Measurements from ENCODE around the gene SPDYE18. TPM values are rescaled to one million over a fixed set of nuclear protein-coding genes. Genes with fewer than 3 reads are reported as not detected.
"Not testable (repeated sequence)": the region's sequence is repeated elsewhere in the genome, so short reads cannot be mapped to it uniquely, and the experiment has no call there.

The SPDYE18 gene
- total RNA-seq, 3 donors from 2014 or later (not counting 1 experiment from before 2014, with no cell fraction given): 2.3 to 3.7 TPM; not detected in 1

DNA sequence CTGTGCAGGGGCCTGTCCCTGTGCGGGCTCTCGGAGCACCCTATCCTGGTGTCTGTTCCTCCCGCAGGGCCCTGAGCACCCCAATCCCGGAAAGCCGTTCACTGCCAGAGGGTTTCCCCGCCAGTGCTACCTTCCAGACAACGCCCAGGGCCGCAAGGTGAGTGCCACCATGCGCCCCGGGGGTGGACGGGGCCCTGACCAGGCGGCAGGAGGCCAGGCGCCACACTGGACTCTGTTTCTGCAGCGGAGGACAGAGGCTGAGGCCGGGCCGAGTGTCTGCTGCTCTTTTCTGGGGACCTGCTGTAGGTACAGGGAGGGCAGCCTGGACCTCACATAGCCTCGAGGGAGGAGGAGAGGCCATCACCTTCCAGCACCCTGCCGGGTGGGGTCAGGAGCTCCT, 58.2 kb downstream of the SPDYE18 start:
- WGBS (ENCODE audit: insufficient coverage): 91% methylated on average over 7 of the region's 18 CpGs
- not testable (repeated sequence) for ATAC-seq

DNA sequence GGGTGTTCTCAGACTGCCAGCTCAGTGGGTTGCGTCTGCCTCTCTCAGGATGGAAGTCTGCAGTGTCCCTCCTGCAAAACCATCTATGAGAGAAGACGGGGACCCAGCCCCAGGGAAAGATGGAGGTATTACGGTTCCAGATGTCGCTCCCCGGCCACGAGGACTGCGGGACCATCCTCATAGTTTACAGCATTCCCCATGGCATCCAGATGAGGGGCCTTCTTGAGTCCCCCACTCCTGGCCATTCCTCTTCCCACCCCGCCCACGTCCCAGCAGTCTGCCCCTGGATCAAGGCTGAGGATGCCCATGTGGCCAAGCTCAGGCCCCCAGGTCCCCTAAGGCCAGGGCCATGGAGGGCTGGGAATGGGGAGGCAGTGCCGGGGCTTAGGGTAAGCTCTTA, 59.1 kb downstream of the SPDYE18 start:
- H3K4me3 Mint-ChIP-seq; H3K36me3 ChIP-seq (ENCODE audit: control insufficient read depth, insufficient read depth, low read length); H3K4me1 Mint-ChIP-seq; intact Hi-C loops (cut with micrococcal nuclease); DNase-seq; H3K4me1 ChIP-seq (ENCODE audit: control insufficient read depth, insufficient read depth, low read length); H3K27me3 Mint-ChIP-seq (ENCODE audit: low read depth in 2 of 2); H3K27me3 ChIP-seq (ENCODE audit: control insufficient read depth, insufficient read depth, low read length); ATAC-seq; H3K27ac Mint-ChIP-seq; H3K4me3 ChIP-seq (ENCODE audit: low read length); H3K9me3 Mint-ChIP-seq; H3K36me3 Mint-ChIP-seq; H3K27ac ChIP-seq (ENCODE audit: low read length); H3K9me3 ChIP-seq (ENCODE audit: control insufficient read depth, insufficient read depth, low read length): not testable (repeated sequence)
- WGBS (ENCODE audit: insufficient coverage): over 99% methylated on average over 8 of the region's 10 CpGs

More for the DNA sequence above, 58.2 kb downstream of the SPDYE18 start:
- H3K9me3 ChIP-seq (ENCODE audit: control insufficient read depth, insufficient read depth, low read length); H3K36me3 Mint-ChIP-seq; H3K27ac Mint-ChIP-seq; H3K4me1 Mint-ChIP-seq; H3K27me3 ChIP-seq (ENCODE audit: control insufficient read depth, insufficient read depth, low read length); H3K27me3 Mint-ChIP-seq (ENCODE audit: low read depth in 2 of 2); H3K27ac ChIP-seq (ENCODE audit: low read length); H3K36me3 ChIP-seq (ENCODE audit: control insufficient read depth, insufficient read depth, low read length); H3K4me3 ChIP-seq (ENCODE audit: low read length); H3K4me1 ChIP-seq (ENCODE audit: control insufficient read depth, insufficient read depth, low read length); DNase-seq; intact Hi-C loops (cut with micrococcal nuclease); H3K4me3 Mint-ChIP-seq; H3K9me3 Mint-ChIP-seq: not testable (repeated sequence)

DNA sequence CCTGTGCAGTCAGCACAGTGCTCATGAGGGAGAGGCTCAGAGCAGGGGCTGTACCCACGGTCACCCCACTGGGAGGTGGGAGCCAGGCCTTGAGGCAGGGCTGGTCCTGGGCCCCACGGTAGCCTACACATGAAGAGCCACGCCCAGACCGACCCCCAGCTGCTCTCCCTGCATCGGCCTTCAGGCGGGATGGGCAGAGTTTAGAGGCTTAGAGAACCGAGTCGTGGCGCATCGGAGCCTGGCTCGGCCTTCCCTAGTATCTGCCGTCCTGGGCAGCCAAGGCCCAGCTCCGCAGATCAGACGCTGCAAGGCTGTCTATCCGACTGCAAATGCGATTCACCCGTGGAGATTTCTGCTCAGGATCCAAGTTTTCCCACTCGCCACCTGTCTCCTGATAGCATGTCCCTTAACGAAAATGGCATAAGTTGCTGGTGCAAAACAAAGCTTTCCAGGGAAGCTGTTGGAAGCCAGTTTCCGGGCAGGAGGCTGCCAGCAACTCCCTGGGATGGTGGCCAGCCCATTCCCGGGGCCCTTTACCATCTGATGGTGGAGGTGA, 59.6 kb downstream of the SPDYE18 start:
- H3K4me1 ChIP-seq (ENCODE audit: control insufficient read depth, insufficient read depth, low read length); H3K27ac Mint-ChIP-seq; ATAC-seq; H3K27ac ChIP-seq (ENCODE audit: low read length); H3K9me3 Mint-ChIP-seq; H3K36me3 ChIP-seq (ENCODE audit: control insufficient read depth, insufficient read depth, low read length); H3K27me3 ChIP-seq (ENCODE audit: control insufficient read depth, insufficient read depth, low read length); DNase-seq; H3K4me3 Mint-ChIP-seq; H3K36me3 Mint-ChIP-seq; H3K27me3 Mint-ChIP-seq (ENCODE audit: low read depth in 2 of 2); H3K9me3 ChIP-seq (ENCODE audit: control insufficient read depth, insufficient read depth, low read length); H3K4me1 Mint-ChIP-seq; H3K4me3 ChIP-seq (ENCODE audit: low read length); intact Hi-C loops (cut with micrococcal nuclease): not testable (repeated sequence)
- WGBS (ENCODE audit: insufficient coverage): 96% methylated on average over 19 of the region's 21 CpGs

DNA sequence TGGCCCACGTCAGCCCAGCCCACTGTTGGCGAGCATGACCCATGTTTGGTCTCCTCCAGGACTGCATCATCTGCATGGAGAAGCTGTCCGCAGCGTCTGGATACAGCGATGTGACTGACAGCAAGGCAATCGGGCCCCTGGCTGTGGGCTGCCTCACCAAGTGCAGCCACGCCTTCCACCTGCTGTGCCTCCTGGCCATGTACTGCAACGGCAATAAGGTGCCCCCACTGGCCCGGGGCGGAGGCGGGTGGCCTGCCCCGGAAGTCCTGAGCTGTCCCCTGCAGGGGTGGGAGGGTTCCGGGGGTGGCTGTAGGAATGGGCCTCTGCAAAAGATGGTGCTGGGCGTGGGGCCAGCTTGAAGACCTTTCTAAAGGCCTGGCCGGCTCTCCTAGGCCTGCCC, 60.3 kb downstream of the SPDYE18 start:
- ATAC-seq; H3K4me3 ChIP-seq (ENCODE audit: low read length); H3K36me3 Mint-ChIP-seq; H3K27me3 ChIP-seq (ENCODE audit: control insufficient read depth, insufficient read depth, low read length); H3K27ac ChIP-seq (ENCODE audit: low read length); H3K4me3 Mint-ChIP-seq; H3K27ac Mint-ChIP-seq; DNase-seq; H3K36me3 ChIP-seq (ENCODE audit: control insufficient read depth, insufficient read depth, low read length); H3K4me1 ChIP-seq (ENCODE audit: control insufficient read depth, insufficient read depth, low read length); H3K9me3 Mint-ChIP-seq; intact Hi-C loops (cut with micrococcal nuclease); H3K9me3 ChIP-seq (ENCODE audit: control insufficient read depth, insufficient read depth, low read length); H3K4me1 Mint-ChIP-seq; H3K27me3 Mint-ChIP-seq (ENCODE audit: low read depth in 2 of 2): not testable (repeated sequence)
- WGBS (ENCODE audit: insufficient coverage): 85% methylated on average over 15 of the region's 15 CpGs

Other genes starting within 250 kb of the SPDYE18 start
- gene SPDYE17, start 30.2 kb downstream of the SPDYE18 start, total RNA-seq: not detected
- gene CCDC146, start 60.1 kb upstream of the SPDYE18 start, total RNA-seq: 10 to 100 TPM; 20.1 to 25.6 (median 24.0) TPM
- 10 to 100 TPM; 38.4 to 51.5 (median 44.5) TPM for gene FGL2, start 137.3 kb upstream of the SPDYE18 start, total RNA-seq

All from natural killer cell (primary cell).